Neural crest cell (in vitro differentiated cells): ENCODE data around the gene MYO7A. TPM values are rescaled to one million over a fixed set of nuclear protein-coding genes. Genes with fewer than 3 reads are reported as not detected.

Source experiments
- DNase-seq: peaks from one replicate; pipeline ENCODE4 v3.0.0; 2021; ENCODE audit warnings: low read depth, mixed read lengths, low spot score
- H3K27ac Mint-ChIP-seq: one replicate; pipeline ENCODE4 v1.8.0; 2021; ENCODE audit warnings: mild to moderate bottlenecking, mixed read lengths; ENCODE audit not compliant: unreplicated experiment
- H3K27me3 Mint-ChIP-seq: 2 replicates; pipeline ENCODE4 v1.8.0; 2021; ENCODE audit warnings: low read depth, mild to moderate bottlenecking, mixed read lengths
- H3K36me3 Mint-ChIP-seq: 2 replicates; pipeline ENCODE4 v1.8.0; 2021; ENCODE audit warnings: low read depth, mild to moderate bottlenecking, mixed read lengths
- H3K4me1 Mint-ChIP-seq: 2 replicates; pipeline ENCODE4 v1.8.0; 2021; ENCODE audit warnings: mixed read lengths
- H3K4me3 Mint-ChIP-seq: one replicate; pipeline ENCODE4 v1.8.0; 2021; ENCODE audit warnings: mild to moderate bottlenecking, mixed read lengths
- H3K9me3 Mint-ChIP-seq: 2 replicates; pipeline ENCODE4 v1.8.0; 2021; ENCODE audit warnings: mixed read lengths
- CTCF ChIP-seq: fragments of 200-600 bp; sonication (generic); conservative IDR thresholded peaks from 2 replicates; pipeline ENCODE4 v1.5.0; 2021; ENCODE audit warnings: antibody characterized with exemption, mild to moderate bottlenecking
- total RNA-seq: library from RNA; stranded (reverse); gene quantifications from 2 replicates; pipeline ENCODE4 v1.2.1, GENCODE V29; 2021

Gene MYO7A
- total RNA-seq, 1 donor from 2014 or later = 2.5 TPM

DNA sequence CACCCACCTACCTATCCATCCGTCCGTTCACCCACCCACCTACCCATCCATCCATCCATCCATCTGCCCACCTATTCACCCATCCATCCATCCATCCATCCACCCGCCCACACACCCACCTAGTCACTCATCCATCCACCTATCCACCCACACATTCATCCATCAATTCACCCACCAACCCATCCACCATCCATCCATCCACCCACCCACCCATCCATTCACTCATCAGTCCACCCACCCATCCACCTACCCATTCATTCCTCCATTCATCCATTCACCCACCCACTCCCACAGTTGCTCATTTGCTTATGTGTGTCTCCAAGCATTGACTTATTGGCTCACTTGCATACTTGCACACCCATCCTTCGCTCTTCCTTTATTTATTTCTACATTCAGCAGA lies 50.1 kb downstream of the MYO7A start:
- H3K27me3 Mint-ChIP-seq = no peaks in the 10 kb centered on the region
- H3K9me3 Mint-ChIP-seq = peaks cover 3% of the 10 kb centered on the region
- H3K4me1 Mint-ChIP-seq = peaks cover 22% of the 10 kb centered on the region
- no peak for TF ChIP-seq CTCF
- H3K4me3 Mint-ChIP-seq = no peak overlapping the region
- no peak for DNase-seq
- H3K27ac Mint-ChIP-seq = no peak overlapping the region
- no peaks in the 10 kb centered on the region for H3K36me3 Mint-ChIP-seq

- no peak for TF ChIP-seq CTCF
- Mint-ChIP-seq H3K36me3 (no peaks in the 10 kb centered on the region), H3K27me3 (no peaks in the 10 kb centered on the region), H3K4me1 (peaks cover 18% of the 10 kb centered on the region), H3K9me3 (peaks cover 3% of the 10 kb centered on the region), H3K4me3 (no peak overlapping the region), H3K27ac (peak overlapping the region; percentile 27)
- DNase-seq = no peak
Observed at GRCh38 chr11:77179048-77179447, 51.0 kb downstream of the MYO7A start.

DNA sequence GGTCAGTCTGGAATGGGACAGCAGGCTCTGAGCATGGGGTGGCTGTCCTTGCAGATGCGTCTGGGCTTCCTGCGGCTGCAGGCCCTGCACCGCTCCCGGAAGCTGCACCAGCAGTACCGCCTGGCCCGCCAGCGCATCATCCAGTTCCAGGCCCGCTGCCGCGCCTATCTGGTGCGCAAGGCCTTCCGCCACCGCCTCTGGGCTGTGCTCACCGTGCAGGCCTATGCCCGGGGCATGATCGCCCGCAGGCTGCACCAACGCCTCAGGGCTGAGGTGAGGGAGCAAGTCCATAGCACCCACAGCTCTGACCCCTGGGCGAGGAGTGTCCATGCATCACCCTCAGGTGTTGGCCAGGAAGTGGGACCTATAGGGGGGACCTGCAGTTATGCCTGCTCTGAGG lies 51.6 kb downstream of the MYO7A start:
- Mint-ChIP-seq H3K9me3 (peaks cover 3% of the 10 kb centered on the region), H3K27me3 (no peaks in the 10 kb centered on the region), H3K4me3 (no peak overlapping the region), H3K27ac (no peak overlapping the region), H3K4me1 (peaks cover 13% of the 10 kb centered on the region), H3K36me3 (no peaks in the 10 kb centered on the region)
- no peak for TF ChIP-seq CTCF
- DNase-seq = no peak

DNA sequence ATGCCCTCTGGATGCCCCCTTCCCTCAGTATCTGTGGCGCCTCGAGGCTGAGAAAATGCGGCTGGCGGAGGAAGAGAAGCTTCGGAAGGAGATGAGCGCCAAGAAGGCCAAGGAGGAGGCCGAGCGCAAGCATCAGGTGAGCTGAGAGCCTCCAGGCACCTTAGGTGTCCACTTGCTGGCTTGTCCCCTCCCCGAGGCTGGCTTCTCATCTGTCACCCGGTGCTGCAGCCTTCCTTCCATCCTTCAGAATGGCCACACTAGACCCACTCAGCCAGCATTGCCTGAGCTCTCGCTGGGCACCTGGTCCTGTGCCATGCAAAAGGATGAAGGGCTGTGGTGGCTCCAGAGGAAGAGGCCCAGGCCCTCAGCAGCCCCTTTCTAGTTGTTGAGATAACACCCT lies 52.3 kb downstream of the MYO7A start:
- peaks cover 10% of the 10 kb centered on the region for H3K4me1 Mint-ChIP-seq
- H3K27me3 Mint-ChIP-seq = no peaks in the 10 kb centered on the region
- peaks cover 3% of the 10 kb centered on the region for H3K9me3 Mint-ChIP-seq
- no peak overlapping the region for H3K4me3 Mint-ChIP-seq
- no peak for DNase-seq
- no peaks in the 10 kb centered on the region for H3K36me3 Mint-ChIP-seq
- no peak overlapping the region for H3K27ac Mint-ChIP-seq
- no peak for TF ChIP-seq CTCF

GRCh38 chr11:77181226-77181625 lies 53.2 kb downstream of the MYO7A start:
- no peak overlapping the region for H3K27ac Mint-ChIP-seq
- peaks cover 3% of the 10 kb centered on the region for H3K9me3 Mint-ChIP-seq
- no peaks in the 10 kb centered on the region for H3K27me3 Mint-ChIP-seq
- H3K4me3 Mint-ChIP-seq = no peak overlapping the region
- DNase-seq = no peak
- TF ChIP-seq CTCF = no peak
- no peaks in the 10 kb centered on the region for H3K36me3 Mint-ChIP-seq
- H3K4me1 Mint-ChIP-seq = peaks cover under 1% of the 10 kb centered on the region
